Stimulated activated CD8-positive, alpha-beta memory T cell treated with anti-CD3 and anti-CD28 coated beads, Interleukin-15, amount 100 ng/mL, for 48 hours (primary cell): Measurements from ENCODE around the gene SNAPC2.

Experiments
- DNase-seq, 2 donors: peaks; one replicate each; pipeline ENCODE4 v3.0.0-alpha.2; 2020; ENCODE audit warnings: low read depth in 2 of 2

Gene SNAPC2, protein sequence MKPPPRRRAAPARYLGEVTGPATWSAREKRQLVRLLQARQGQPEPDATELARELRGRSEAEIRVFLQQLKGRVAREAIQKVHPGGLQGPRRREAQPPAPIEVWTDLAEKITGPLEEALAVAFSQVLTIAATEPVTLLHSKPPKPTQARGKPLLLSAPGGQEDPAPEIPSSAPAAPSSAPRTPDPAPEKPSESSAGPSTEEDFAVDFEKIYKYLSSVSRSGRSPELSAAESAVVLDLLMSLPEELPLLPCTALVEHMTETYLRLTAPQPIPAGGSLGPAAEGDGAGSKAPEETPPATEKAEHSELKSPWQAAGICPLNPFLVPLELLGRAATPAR

DNA sequence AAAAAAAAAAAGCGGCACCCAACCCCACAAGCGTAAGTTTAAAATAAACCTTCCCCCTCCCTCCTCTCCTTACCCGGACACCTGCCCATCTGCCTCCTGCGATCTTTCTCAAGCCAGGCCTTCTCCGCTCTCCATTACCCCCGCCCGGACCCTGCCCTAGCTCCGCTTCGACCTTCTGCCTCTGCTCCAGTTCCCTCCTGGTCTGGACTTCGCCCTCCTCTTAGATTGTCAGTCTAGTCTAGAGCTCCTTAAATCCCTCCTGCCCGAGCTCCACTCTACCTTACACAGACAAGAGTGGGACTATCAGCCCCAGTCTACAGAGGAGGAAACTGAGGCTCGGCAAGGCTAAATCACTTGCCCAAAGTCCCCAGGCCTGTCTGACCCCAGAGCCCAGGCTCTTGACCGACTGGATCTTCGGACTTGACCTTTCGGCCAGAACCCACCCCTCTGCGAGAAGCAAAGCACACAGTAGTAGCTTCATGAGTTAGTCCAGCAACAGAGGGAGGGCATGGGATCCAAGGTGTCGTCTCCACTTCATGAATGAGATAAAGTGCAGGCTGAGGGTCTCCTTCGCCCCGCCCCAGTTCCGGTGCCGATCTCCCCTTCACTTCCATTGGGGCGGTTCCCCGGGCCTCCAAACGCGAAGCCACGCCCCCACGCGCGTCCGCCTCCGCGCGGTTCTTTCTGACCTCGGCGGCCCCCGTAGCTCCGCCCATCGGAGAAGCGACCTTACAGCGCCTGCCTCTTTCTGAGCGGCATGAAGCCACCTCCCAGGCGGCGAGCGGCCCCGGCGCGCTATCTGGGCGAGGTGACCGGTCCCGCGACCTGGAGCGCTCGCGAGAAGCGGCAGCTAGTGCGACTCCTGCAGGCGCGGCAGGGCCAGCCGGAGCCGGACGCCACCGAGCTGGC is at the start of gene SNAPC2:
Gene SNAPC2, plus strand, starts transcription at position 729 of the 909 bp plus-strand sequence. Its CDS starts 29 bp downstream, at position 758.
- DNase-seq = peak; percentile 93 to 95

DNA sequence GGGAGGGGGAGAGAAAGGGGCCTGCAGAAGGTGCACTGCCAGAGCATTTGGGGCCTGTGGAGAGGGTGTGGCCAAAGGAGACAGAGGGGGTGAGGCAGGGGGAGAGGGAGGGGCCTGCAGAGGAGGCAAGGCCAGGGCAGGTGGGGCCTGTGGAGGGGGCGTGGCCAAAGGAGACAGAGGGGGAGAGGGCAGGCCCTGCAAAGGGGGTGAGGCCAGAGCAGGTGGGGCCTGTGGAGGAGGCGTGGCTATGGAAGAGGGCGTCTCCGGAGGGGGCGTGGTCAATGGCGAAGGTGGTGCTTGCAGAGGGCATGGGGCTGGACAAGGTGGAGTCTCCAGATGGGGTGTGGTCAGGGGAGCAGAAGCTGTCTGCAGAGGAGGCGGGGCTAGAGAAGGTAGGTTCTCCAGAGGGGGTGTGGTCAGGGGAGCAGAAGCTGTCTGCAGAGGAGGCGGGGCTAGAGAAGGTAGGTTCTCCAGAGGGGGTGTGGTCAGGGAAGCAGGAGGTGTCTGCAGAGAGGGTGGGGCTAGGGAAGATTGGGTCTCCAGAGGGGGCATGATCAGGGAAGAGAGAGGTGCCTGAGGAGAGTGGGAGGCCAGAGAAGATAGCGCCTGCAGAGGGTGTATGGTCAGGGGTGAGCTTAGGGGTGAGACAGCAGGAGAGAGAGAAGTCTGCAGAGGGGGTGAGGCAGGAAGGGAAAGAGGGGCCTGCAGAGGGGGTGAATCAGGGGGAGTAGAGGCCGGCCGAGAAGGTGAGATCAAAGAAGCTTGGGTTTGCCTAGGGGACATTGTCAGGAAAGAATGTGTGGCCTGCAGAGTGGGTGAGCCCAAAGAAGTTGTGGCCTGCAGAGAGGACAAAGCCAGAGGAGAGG is 49.3 kb upstream of the SNAPC2 start:
- DNase-seq = peak; percentile 42 to 66

DNA sequence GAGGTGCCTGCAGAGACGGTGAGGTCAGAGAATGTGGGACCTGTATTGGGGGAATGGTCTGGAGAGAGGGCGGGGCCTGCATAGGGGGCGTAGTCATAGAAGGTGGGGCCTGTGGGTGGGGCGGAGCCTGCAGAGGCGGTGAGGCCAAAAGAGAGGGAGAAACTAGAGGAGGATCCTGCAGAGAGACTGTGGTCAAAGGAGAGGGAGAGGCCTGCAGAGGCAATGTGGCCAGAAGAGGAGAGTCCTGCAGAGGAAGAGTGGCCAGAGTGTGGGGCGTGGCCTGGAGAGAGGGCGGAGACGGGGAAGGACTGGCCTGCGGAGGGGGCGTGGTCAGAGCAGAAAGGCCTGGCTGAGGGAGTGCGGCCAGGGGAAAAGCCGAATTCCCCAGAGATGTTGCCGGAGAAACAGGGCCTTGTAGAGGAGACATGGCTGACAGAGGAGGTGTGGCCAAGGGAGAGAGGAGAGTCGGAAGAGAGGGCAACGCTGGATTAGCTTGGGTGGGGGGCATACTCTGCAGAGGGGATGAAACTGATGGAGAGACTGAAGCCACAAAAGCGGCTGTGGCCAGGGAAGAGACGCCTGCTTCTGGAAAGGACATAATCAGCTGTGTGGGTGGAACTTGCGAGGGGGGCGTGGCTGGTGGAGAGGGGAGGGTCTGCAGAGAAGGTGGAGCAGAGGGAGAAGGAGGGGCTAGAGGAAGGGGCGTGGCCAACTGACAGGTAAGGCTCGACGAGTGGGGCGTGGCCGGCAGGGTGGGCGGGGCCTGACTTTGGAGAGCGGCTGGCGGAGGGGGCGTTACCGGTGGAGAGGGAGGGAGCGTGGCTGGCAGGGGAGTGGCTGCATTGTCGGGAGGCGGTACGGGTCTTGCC is 48.5 kb upstream of the SNAPC2 start:
- DNase-seq = peak; percentile 65 to 81

DNA sequence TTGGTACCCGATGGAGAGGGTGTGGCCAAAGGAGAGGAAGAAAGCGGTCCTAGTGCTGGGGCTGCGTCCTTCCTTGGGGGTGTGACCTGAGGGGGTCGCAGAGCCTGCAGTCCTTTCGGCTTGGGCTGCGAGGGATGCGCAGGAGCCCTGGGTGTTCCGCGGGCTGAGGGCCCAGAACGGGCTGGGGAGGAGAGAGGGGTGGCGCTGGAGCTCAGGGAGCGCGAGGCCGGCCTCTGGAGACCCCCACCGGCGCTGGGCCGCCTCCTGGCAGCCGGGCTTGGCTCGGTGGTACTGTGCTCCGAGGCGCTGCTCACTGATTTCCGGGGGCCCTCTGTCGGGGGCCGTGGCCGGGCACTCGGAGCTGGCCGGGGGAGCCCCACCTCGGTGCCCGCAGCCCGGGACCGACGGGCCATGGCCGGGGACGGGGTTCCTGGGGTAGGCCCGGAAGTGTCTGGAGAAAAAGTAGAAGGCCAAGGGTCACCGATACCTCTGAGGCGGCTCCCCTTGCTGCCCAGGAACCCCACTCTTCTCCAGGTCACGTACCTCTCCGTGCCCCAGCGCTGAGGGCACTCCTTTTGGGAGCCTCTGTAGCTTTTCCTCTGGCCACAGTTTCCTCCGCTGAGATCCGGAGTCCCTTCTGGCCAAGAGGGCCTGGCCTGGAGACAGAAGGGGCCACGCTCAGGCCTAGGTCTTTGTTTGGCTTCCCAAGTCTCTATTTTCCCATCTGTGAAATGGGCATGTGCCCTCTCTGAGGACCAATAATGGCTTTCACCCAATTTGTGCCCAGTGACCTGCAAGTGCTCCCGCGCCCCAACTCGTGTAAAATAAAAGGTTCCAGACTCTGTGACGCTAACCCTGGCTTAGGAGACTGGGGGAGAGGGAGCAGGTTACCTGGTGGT is 47.6 kb upstream of the SNAPC2 start:
- DNase-seq = no peak

DNA sequence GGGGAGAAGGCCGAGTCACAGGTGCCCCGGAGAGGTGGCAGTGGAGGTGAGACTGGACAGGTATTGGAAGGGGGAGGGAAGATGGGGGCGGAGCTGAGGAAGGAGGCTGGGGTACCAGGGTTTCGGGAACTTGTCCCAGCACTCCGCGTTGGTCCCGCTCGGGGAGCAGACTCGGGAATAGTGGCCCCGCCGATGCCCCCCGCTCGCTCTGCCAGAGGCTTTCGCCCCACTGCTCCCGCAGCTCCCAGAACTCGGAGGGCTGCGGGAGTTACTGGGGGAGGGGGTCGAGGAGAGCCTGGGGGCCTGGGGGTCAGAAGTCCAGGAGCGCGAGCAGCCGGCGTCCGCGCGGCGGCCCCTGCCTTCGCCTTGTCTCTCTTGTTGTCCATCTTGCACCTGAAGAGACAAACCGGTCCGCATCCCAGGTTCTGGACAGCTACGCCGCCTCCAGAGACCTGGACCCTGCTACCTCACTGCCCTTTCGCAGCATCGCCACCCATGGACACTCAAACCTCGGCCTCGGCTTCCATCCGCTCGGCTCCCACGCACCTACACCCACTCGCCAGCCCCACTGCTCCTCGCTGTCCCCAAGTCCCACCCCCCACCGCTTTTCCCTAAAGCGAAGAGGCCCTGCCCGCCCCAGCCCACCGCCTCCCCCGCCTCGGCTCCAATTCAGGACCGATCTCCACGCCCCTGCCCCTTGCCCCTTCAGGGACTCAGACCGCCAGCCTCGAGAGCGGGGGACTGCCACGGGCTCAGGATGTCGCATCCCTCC is 46.6 kb upstream of the SNAPC2 start:
- no peak for DNase-seq

DNA sequence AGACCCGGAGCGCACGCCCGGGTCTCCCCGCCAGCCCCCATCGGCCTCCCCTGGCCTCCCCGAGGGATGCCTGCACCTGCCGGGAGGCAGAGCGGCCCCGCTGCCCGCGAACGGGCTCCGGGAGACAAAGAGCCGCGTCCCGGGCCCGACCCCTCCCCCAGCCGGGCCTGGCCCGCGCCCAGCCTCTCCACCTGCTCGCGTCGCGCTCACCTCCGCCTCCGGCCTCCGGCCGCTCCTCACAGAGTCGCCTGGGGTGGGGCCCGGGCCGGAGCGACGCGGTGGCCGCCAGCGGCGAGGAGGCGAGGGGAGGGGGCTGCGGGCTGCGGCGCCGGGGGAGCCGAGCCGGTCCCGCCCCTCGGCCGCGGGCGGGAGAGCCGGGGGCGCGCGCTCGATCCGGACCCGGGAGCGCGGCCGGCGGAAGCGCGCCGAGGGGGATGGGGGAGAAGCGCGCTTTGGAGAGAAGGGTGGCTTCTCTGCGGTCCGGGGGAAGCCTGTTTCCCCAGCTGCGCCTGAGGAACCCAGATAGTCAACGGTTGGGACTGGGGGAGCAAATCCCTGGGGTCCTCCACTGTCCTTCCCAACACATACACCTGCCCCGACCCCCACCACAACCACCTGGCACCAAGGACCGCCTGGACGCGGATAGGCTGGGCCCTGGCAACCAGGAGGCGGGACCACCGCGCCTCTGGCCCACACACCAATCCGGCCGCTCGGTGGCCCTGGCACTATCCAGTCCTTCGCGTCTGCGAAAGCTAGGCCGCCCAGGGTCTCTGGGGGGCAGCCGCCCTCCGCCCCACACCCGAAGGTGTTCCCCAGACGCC is 45.9 kb upstream of the SNAPC2 start, which contains the start of gene PRR36:
Gene PRR36, minus strand, starts transcription at position 315 of the 821 bp plus-strand sequence. CDS start 701 bp downstream, outside the sequence.
- no peak for DNase-seq

DNA sequence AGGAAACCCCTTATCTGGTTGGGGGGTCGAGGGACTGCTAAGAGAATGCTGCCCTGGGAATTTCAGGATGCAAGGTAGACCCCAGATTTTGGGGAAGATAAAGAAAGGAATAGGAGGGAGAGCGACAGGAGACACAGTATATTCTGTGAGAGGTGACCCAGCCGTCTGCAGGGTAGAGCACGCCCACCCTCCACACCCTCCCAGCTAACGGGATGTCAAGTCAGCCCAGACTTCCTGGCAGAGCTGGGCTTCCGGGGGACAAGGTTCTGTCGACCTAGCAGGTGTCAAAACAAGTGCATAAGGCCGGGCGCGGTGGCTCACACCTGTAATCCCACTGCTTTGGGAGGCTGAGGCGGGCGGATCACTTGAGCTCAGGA is 45.3 kb upstream of the SNAPC2 start:
- DNase-seq = no peak

DNA sequence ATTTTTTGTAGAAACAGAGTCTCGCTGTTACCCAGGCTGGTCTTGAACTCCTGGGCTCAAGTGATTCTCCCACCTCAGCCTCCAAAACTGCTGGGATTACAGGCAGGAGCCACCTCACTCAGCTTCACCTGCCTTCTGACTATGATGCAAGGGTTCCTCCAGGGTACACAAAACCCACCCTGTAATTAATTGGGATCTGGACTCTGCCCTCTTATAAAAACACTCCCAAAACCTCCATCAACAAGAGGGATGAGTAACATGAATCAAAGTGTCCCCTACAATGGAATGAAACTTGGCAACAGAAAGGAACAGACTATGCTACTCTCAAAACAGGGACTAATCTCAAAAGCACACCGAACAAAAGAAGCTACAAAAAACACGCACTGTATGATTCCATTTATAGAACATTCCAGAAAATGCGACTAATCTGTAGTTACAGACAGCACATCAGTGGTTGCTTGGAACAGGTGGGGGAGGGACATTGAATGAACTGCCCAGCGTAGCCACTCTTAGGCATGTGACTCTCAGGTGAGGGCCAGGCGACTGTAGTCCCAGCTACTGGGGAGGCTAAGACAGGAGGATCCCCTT is 42.8 kb upstream of the SNAPC2 start:
- no peak for DNase-seq

DNA sequence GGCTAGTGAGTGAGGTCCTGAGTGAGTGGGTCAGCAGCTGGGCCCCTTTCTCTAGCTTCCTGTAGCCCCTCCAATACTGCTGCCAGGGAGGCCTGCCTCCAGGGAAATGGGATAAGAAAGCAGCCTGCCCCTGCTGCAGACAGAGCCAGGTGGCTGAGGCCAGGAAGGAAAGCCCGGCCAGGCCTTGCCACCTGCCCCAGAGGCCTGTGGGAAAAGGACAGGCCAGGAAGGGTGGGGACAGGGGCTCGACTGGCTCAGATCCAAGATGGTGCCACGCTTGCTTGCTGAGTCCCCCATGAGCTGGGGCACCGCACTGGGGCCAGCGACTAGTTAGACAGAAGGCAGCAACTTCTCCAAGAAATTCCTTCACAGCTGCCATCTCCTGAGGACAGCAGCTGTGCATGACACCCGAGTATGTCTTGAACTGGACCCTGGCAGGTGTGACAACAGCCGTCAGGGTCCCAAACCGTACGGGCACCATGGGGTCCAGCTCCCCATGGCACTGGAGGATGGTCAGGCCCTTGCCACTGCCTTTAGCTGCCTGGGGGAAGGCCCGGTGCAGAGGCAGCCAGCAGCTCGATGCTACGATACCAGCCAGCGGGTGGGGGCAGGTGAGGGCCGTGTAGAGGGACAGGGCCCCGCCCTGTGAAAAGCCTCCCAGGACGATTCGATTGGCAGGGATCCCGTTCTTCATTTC is 40.9 kb upstream of the SNAPC2 start:
- no peak for DNase-seq

DNA sequence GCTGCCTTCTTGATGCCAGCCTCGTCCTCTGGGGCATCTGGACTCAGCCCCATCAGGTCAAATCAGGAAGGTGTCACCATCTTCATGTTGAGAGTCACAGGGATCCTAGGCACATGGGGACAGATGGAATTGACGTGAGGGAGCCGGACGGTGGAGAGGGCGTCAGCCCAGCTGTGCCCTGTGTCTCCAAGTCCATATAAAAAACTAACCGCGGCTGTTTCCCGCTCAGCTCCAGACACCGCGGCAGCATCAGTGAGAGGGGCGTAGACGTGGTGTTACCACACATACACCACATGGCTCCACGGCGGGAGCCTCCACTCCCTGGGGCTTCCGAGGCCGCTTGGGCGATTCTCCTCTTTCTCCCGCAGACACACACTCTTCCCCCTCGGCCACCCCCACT is 40.3 kb upstream of the SNAPC2 start:
- DNase-seq = no peak

DNA sequence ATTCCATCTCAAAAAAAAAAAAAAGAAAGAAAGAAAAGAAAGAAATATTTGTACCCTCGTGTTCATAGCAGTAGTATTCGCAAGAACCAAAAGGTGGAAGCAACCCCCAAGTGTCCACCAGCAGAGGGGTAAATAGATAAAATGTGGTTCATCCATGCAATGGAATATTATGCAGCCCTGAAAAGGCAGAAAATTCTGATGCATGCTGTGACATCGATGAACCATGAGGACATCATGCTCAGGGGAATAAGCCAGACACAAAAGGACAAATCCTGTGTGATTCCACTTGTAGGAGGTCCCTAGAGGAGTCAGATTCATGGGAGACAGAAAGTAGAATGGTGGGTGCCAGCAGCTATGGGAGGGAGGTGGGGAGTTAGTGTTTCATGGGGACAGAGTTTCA is 38.2 kb upstream of the SNAPC2 start:
- no peak for DNase-seq

DNA sequence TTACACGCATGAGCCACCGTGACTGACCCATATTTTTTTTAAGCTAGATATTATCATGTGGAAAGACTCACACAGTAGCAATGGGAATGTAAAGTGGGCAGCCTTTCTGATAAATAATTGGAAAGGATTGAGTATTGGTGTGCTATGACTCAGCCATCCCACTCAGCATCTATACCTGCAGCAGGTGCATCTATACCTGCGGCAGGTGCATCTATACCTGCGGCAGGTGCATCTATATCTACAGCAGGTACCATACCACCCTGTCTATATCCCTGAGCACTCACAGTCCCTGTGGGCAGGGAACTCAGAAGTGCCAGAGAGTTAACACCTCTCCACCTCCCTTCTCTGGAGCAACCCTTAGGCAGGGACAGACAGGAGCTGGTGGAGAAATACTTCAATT is 37.0 kb upstream of the SNAPC2 start:
- DNase-seq = no peak

DNA sequence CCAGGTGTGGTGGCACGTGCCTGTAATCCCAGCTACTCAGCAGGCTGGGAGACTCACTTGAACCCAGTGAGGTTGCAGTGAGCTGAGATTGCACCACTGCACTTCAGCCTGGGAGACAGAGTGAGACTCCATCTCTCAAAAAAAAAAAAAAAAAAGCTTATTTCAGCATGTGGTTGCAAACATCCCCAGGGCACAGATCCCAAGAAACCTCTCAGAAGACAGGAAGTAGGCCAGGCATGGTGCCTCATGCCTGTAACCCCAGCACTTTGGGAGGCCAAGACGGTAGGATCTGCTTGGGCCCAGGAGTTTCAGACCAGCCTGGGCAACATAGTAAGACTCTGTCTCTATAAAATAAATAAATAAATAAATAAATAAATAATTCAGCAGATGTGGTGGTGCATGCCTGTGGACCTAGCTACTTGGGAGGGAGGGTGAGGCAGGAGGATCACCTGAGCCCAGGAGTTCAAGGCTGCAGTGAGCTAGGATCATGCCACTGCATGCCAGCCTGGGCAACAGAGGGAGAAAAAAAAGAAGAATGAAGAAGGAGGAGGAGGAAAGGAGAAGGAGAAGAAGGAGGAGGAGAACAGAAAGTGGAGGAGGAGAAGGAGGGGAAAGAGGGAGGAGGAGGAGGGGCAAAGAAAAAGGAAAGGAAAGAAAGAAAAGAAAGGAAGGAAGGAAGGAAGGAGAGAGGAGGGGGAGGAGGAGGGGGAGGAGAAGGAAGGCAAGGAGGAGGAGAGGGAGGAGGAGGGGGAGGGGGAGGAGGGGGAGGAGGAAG is 36.2 kb upstream of the SNAPC2 start:
- no peak for DNase-seq

DNA sequence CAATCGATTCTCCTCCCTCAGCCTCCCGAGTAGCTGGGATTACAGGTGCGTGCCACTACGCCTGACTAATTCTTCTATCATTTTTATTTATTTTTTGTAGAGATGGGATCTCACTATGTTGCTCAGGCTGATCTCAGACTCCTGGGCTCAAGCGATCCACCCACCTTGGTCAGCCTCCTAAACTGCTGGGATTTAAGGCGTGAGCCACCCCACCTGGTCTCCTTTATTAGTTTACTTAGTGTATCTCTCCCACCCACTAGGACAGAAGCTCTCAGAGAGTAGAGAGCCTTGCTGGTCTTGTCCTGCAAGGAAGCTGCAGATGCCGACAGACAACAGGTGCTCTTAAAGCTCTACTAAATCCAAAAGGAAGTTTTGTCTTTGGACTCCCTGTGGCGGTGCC is 34.3 kb upstream of the SNAPC2 start:
- DNase-seq = no peak

DNA sequence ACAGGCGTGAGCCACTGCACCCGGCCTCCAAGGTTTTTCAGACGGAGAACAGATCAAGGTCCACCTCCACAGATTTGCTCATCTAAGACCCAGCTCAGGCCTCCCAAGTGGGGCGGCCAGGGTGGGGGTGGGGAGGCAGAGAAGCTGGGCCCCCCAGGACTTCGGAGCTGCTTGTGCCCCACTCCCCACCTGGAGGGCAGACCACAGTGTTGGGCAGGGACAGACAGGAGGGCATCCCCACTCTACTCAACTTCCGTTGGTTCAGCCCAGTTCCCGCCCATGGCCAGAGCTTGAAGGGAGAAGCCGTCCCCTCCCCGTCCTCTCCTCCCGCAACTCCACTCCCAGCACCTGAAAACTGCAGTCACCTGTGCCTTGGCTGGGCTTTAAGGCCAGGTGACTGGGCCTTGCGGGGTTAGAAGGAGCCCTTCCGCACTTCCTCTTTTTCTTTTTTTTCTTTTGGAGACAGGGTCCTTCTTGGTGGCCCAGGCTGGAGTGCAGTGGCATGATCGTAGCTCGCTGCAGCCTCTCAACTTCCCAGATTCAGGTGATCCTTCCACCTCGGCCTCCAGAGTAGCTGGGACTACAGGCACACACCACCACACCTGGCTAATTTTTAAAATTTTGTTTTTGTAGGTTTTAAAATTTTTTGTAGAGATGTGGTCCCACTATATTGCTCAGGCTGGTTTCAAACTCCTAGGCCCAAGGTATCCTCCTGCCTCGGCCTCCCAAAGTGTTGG is 32.6 kb upstream of the SNAPC2 start:
- DNase-seq = no peak
